Activated CD4-positive, alpha-beta T cell treated with anti-CD3 and anti-CD28 coated beads, Interleukin-2, amount 10 ng/mL, durations not matched to agents 7 days and 5 days (primary cell): ENCODE data around the gene PDGFRA. TPM values are rescaled to one million over a fixed set of nuclear protein-coding genes. Genes with fewer than 3 reads are reported as not detected.
A peak's percentile ranks its signal among the peaks of the same experiment; 100 is the strongest.
"Not testable (repeated sequence)": the region's sequence is repeated elsewhere in the genome, so short reads cannot be mapped to it uniquely, and the experiment has no call there.

Experiments
- CTCF ChIA-PET: fragments of 350-600 bp; sonication (Branson Sonifier 250); formaldehyde crosslinking; loops from one replicate; lab custom pipeline; 2021; ENCODE audit warnings: antibody characterized with exemption; lab: Charles Lee
- POLR2A ChIA-PET: fragments of 350-600 bp; sonication (Branson Sonifier 250); formaldehyde crosslinking; loops from one replicate; lab custom pipeline; 2021; ENCODE audit warnings: antibody characterized with exemption; lab: Charles Lee
- DNase-seq: peaks from one replicate; pipeline ENCODE4 v3.0.0-alpha.2; 2020
- H3K27ac Mint-ChIP-seq: one replicate; pipeline ENCODE4 v1.8.0; 2021; ENCODE audit warnings: mild to moderate bottlenecking, moderate library complexity, mixed read lengths
- H3K27me3 Mint-ChIP-seq: one replicate; pipeline ENCODE4 v1.8.0; 2021; ENCODE audit warnings: mixed read lengths
- H3K36me3 Mint-ChIP-seq: one replicate; pipeline ENCODE4 v1.8.0; 2021; ENCODE audit warnings: low read depth, mixed read lengths
- H3K4me1 Mint-ChIP-seq: one replicate; pipeline ENCODE4 v1.8.0; 2021; ENCODE audit warnings: mixed read lengths
- H3K4me3 Mint-ChIP-seq: one replicate; pipeline ENCODE4 v1.8.0; 2021; ENCODE audit warnings: mild to moderate bottlenecking, moderate library complexity, mixed read lengths
- H3K9me3 Mint-ChIP-seq: one replicate; pipeline ENCODE4 v1.8.0; 2021; ENCODE audit warnings: mixed read lengths
- total RNA-seq, 2 experiments: library from RNA; stranded (reverse); gene quantifications; one replicate each; pipeline ENCODE4 v1.2.3, GENCODE V29; 2021

PDGFRA gene
- total RNA-seq, 2 experiments from 2014 or later = not detected

DNA sequence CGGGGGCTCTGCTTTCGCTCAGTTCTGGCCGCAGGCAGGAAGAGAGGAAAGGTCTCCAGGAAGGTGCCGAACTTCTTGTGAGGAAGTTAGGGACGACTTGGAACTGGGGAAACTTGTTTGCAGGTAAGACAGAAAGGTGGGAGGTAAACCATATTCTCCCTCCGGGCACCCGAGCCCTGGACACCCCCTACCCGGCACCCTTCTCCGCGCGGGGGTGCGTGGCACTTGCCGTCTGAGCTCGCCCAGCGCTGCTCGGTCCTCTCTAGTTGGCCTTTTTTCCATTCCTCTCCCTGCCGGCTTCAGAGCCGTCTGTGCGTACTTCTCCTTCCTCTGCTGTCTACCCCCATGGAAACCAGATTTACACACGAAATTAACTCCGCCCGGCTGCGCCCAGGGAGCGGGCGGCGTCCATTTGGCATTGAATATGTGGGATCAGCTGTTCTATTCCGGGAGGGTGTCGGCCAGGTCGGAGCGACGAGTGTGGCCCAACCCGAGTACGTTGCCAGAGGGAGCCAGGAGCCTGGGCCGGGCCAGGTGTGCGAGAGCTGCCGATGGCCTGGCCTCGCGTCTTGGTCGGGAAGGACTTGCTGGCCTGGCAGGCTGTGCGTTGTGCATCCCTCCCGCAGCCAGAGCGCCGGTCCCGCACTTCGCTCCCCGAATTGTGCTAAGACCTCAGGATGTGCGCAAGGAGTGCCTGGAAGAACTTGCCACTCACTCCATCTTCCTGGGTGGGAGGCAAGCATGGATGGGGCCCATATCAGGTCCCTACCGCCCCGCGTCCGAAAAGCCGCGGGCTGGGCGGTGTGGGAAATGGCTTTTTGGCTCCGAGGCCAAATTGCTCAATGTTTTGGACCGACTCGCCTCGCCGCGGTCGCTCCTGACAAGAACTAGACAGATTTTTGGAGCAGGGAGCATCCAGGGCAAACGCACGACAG is 1.7 kb downstream of the PDGFRA start:
- POLR2A ChIA-PET = no interaction called here
- DNase-seq = no peak
- peaks cover 88% of the 10 kb centered on the region for H3K27me3 Mint-ChIP-seq
- H3K9me3 Mint-ChIP-seq = no peaks in the 10 kb centered on the region
- peaks cover 3% of the 10 kb centered on the region for H3K36me3 Mint-ChIP-seq
- H3K4me1 Mint-ChIP-seq = peaks cover 36% of the 10 kb centered on the region
- CTCF ChIA-PET = interaction anchor here (0.9 to 3.5 kb wide), 2 partner anchors 127 to 322 kb away, joined by 3 to 23 read pairs; no protein-coding TSS in a partner anchor
- peak overlapping the region; percentile 58 for H3K27ac Mint-ChIP-seq
- peak overlapping the region; percentile 7 for H3K4me3 Mint-ChIP-seq

DNA sequence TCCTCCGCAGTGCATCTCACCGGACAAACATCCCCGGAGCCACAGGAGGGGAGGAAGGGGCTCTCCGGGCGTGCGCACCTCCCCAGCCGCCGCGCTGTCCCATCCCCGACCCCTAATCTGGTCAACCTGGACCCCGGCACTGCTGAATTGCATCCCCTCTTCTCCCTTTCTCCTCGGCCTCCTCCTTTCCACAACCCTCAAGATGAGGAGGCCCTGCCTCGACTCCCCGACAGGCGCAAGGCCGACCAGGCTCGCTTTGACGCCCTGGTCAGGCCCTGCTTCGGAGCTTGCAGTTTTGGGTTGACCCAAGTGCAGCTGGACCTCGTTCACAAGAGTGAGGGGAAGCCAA is 2.3 kb downstream of the PDGFRA start:
- Mint-ChIP-seq H3K27ac (no peak overlapping the region), H3K36me3 (peaks cover 3% of the 10 kb centered on the region), H3K4me3 (no peak overlapping the region), H3K4me1 (peaks cover 32% of the 10 kb centered on the region), H3K9me3 (no peaks in the 10 kb centered on the region), H3K27me3 (peaks cover 86% of the 10 kb centered on the region)
- DNase-seq = no peak
- POLR2A ChIA-PET = no interaction called here
- CTCF ChIA-PET = interaction anchor here (0.9 to 3.5 kb wide), 3 partner anchors 128 to 1025 kb away, joined by 3 to 23 read pairs (median 3); no protein-coding TSS in a partner anchor

- Mint-ChIP-seq H3K4me1 (peaks cover 28% of the 10 kb centered on the region), H3K36me3 (peaks cover 3% of the 10 kb centered on the region), H3K9me3 (no peaks in the 10 kb centered on the region), H3K27me3 (peaks cover 80% of the 10 kb centered on the region), H3K27ac (no peak overlapping the region), H3K4me3 (peak overlapping the region; percentile 30)
- no peak for DNase-seq
- CTCF ChIA-PET = interaction anchor here (0.9 to 3.5 kb wide), 10 partner anchors 11 to 1026 kb away, joined by 3 to 23 read pairs (median 6); no protein-coding TSS in a partner anchor
- POLR2A ChIA-PET = no interaction called here
These were observed 2.9 kb downstream of the PDGFRA start for GRCh38 chr4:54231768-54232688.

- no peak overlapping the region for H3K27ac Mint-ChIP-seq
- ChIA-PET CTCF (interaction anchor here (0.8 to 3.5 kb wide), 18 partner anchors 9 to 1220 kb away, joined by 3 to 23 read pairs (median 4); partner anchors contain the start of gene GSX2), POLR2A (no interaction called here)
- H3K36me3 Mint-ChIP-seq = peaks cover 3% of the 10 kb centered on the region
- H3K4me1 Mint-ChIP-seq = peaks cover 19% of the 10 kb centered on the region
- H3K4me3 Mint-ChIP-seq = peak overlapping the region; percentile 53
- H3K9me3 Mint-ChIP-seq = no peaks in the 10 kb centered on the region
- DNase-seq = peak; percentile 74
- peaks cover 67% of the 10 kb centered on the region for H3K27me3 Mint-ChIP-seq
These were observed 4.2 kb downstream of the PDGFRA start for GRCh38 chr4:54233277-54233696.

DNA sequence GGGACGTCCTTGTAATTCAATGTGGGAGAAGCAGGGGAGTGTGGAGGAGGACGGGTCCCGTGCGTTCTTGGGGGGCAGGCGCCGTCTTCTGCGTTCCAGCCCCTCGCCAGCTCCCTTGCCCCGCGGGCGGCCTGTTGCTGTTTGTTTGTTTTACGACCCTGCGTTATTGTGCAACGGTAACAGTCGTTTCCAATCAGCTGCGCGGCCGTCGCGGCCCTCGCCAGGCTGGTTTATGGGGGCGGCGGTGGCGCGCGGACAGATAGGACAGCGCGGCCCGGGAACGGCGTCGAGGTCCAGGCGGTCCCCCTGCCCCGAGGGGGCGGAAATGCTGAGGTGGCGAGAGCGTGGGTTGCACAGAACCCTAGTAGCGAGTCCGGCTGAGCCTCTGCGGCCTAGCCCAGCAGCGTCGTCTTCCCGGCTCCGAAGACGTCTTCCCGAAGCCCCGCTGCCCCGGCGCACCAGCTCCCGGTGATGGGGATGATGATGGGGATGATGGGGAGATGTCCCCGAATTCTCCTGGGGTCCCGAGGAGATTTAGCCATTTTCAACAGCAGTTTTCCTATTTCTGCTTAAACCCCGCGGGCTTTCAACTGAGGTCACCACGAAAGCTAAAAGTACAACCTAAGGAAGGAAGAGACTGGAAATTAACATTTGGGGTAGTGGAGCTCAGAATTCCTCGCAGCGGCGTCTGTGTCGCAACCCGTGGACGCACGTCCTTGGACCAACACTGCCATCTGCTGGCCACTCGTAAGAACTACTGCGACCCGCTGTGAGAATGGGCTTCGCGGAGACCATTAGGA is 4.8 kb downstream of the PDGFRA start:
- CTCF ChIA-PET = interaction anchor here (0.5 to 3.5 kb wide), 23 partner anchors 8 to 1221 kb away, joined by 3 to 23 read pairs (median 4); partner anchors contain the start of gene GSX2
- H3K36me3 Mint-ChIP-seq = no peaks in the 10 kb centered on the region
- H3K4me3 Mint-ChIP-seq = peak overlapping the region; percentile 53
- peak; percentile 65 for DNase-seq
- peaks cover 61% of the 10 kb centered on the region for H3K27me3 Mint-ChIP-seq
- POLR2A ChIA-PET = no interaction called here
- H3K27ac Mint-ChIP-seq = no peak overlapping the region
- peaks cover 17% of the 10 kb centered on the region for H3K4me1 Mint-ChIP-seq
- H3K9me3 Mint-ChIP-seq = no peaks in the 10 kb centered on the region

DNA sequence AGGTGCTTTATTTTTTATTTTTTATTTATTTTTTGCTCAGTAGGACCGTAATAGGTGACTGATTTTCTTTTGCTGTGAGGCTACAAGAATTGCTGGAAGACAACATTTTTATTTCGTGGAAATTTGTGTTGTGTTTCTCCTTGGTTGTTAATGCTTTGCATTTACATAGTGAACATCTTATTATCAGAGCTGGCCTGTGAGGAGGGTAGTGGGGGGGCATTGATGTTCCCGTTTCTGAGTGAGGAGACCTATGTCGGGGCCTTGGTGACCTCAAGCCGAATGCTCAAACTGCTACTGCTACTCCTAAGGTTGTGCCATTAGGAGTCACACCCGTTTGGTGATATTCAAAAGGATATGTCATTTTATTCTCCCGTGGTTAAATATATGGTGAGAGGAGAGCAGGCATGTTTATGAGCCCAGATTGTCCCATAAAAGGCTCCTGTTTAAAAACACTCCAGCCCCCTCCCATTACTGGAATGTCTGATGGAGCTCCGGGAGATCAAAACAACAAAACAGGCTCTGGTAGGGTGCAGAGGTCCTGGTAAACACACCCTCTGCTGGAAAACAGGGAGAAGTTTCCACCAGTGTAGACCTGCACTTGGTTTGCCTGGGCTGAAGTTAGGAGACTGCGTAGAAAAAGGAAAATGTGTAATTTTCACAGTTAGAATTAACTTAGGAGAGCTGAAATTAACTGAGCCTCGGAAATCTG is 5.6 kb downstream of the PDGFRA start:
- DNase-seq = no peak
- CTCF ChIA-PET = interaction anchor here (0.9 to 3.5 kb wide), 13 partner anchors 8 to 1102 kb away, joined by 3 to 23 read pairs (median 4); partner anchors contain the start of gene GSX2
- Mint-ChIP-seq H3K9me3 (no peaks in the 10 kb centered on the region), H3K4me1 (peaks cover 15% of the 10 kb centered on the region), H3K27me3 (peaks cover 54% of the 10 kb centered on the region), H3K27ac (no peak overlapping the region), H3K4me3 (no peak overlapping the region), H3K36me3 (no peaks in the 10 kb centered on the region)
- POLR2A ChIA-PET = no interaction called here

GRCh38 chr4:54236316-54236715 is 7.2 kb downstream of the PDGFRA start:
- H3K4me3 Mint-ChIP-seq, CTCF ChIA-PET, POLR2A ChIA-PET, DNase-seq, H3K9me3 Mint-ChIP-seq, H3K36me3 Mint-ChIP-seq, H3K27ac Mint-ChIP-seq: not testable (repeated sequence)
- peaks cover 37% of the 10 kb centered on the region for H3K27me3 Mint-ChIP-seq
- H3K4me1 Mint-ChIP-seq = peaks cover 13% of the 10 kb centered on the region

- Mint-ChIP-seq H3K9me3 (peaks cover 5% of the 10 kb centered on the region), H3K4me1 (peaks cover 9% of the 10 kb centered on the region), H3K4me3 (no peak overlapping the region), H3K36me3 (no peaks in the 10 kb centered on the region), H3K27me3 (peaks cover 25% of the 10 kb centered on the region), H3K27ac (no peak overlapping the region)
- ChIA-PET CTCF (no interaction called here), POLR2A (no interaction called here)
- DNase-seq = no peak
These were observed 8.7 kb downstream of the PDGFRA start for GRCh38 chr4:54237770-54238169.

GRCh38 chr4:54238389-54238788 is 9.3 kb downstream of the PDGFRA start:
- DNase-seq = no peak
- ChIA-PET CTCF (no interaction called here), POLR2A (no interaction called here)
- Mint-ChIP-seq H3K9me3 (peaks cover 8% of the 10 kb centered on the region), H3K4me3 (no peak overlapping the region), H3K4me1 (peaks cover 9% of the 10 kb centered on the region), H3K27ac (no peak overlapping the region), H3K36me3 (peaks cover 2% of the 10 kb centered on the region), H3K27me3 (peaks cover 22% of the 10 kb centered on the region)

GRCh38 chr4:54241268-54241823 is 12.3 kb downstream of the PDGFRA start:
- H3K9me3 Mint-ChIP-seq = peaks cover 10% of the 10 kb centered on the region
- DNase-seq, H3K4me1 Mint-ChIP-seq, H3K27me3 Mint-ChIP-seq, H3K36me3 Mint-ChIP-seq, H3K4me3 Mint-ChIP-seq, H3K27ac Mint-ChIP-seq, POLR2A ChIA-PET: not testable (repeated sequence)
- CTCF ChIA-PET = interaction anchor here (2.0 kb wide), 1 partner anchor 8 kb away, joined by 7 read pairs; no protein-coding TSS in a partner anchor

GRCh38 chr4:54243541-54243940 is 14.4 kb downstream of the PDGFRA start:
- H3K36me3 Mint-ChIP-seq, H3K4me1 Mint-ChIP-seq, H3K4me3 Mint-ChIP-seq, DNase-seq, H3K27ac Mint-ChIP-seq, POLR2A ChIA-PET, H3K27me3 Mint-ChIP-seq: not testable (repeated sequence)
- H3K9me3 Mint-ChIP-seq = peaks cover 10% of the 10 kb centered on the region
- CTCF ChIA-PET = interaction anchor here (2.0 kb wide), 1 partner anchor 10 kb away, joined by 7 read pairs; no protein-coding TSS in a partner anchor
